Stimulated activated CD4-positive, alpha-beta T cell treated with anti-CD3 and anti-CD28 coated beads, Interleukin-2, amount 100 ng/mL, for 48 hours (primary cell): Measurements from ENCODE around the gene BRCA2.

Source experiments
- DNase-seq, 2 donors: peaks; one replicate each; pipeline ENCODE4 v3.0.0-alpha.2; 2020

Gene BRCA2

GRCh38 chr13:32315238-32316027 is at the start of gene BRCA2, which contains the start of gene ZAR1L:
Gene BRCA2, plus strand, starts transcription at chr13:32315508. Its CDS starts 953 bp downstream, at chr13:32316461.
Gene ZAR1L, minus strand, starts transcription at chr13:32315363. Its CDS starts 3,438 bp downstream, at chr13:32311925.
- peak; percentile 78 to 79 for DNase-seq

DNA sequence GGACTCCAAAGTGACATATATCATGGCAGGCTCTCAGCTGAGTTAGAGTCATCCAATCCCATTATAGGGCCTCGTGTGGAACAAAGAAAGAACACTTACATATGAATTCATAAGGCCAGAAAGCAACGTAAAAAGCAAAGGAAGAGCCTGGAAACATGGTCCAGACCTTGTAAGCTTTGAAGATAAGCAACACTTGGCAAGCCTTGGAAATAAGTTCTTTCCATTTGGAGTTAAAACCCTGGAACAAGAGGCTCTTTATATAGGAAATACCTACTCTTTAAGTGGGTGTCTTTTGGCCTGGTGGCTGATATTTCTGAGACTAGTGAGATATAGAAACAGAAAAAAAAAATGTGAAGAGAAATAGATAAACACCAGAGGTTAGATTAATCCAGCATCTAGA is 49.6 kb upstream of the BRCA2 start:
- no peak for DNase-seq

DNA sequence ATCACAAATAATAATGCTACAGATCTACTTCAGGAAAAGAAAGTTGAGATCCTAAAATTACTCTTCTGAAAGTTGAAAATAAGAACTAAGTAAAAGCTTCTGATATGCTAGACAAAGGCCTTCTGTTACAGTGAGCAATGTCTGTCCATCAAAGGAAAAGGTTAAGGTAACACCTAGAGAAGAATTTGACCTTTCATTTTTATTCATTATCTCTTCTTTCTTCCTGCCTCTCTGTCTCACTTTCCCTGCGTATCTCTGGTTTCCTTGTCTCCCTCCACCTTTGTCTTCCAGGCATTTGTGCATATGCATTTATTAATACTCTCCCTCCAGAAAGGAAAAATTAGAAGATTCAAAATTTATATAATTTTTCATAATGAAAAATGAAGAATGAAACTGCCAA is 49.2 kb upstream of the BRCA2 start:
- DNase-seq = no peak

DNA sequence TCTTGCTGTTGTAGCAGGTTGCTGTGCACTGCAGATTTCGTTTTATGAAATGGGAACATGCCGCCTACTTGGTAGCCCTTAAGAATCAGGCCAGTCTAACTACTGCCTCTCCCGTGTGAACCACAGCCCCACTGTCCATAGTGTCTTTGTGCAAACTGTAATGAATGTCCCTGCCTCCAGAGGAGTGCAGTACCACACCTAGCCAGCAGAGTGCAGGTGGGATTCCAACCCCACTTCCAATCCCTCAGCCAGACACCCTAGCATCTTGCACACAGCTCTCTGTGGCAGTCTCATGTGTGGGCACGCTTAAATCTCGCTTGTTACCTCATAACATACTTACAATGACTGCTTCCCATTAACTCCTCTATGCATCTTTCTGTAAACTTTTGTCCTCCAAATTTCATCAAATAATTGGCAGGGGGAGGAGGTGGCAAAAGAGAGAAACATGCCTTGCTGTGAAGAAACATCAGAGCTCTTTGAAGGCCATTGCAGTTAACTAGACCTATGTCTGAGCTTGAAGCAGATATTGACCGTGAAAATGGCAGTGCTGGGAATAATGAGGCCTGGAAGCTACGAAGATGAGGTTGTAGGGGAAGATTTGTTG is 47.4 kb upstream of the BRCA2 start:
- peak; percentile 43 to 47 for DNase-seq

DNA sequence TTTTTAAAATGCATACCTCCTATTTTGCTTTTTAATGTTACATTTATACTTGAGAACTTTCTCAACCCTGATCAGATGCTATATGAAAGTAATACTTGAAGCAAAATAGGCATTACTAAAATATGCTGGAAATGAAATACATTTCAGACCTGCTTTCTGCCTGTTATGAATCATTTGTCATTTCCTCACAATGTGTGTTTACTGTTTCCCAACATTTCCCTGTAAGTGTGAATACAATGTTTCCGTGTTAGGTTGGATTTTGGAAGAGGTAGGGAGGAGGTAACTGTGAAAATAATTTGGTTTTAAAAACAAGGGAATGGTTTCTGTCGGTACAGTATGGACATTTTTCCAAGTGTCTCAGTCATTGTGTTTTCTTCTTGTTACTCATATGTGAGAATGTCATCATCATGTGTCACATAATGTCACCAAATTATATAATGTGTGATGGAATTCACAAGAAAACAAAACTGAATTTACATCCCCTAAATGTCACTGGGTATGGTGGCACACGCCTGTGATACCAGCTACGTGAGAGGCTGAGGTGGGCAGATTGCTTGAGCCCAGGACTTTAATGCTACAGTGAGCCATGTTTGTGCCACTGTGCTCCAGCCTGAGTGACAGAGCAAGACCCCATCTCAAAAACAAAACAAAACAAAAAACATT is 43.2 kb upstream of the BRCA2 start:
- no peak for DNase-seq

DNA sequence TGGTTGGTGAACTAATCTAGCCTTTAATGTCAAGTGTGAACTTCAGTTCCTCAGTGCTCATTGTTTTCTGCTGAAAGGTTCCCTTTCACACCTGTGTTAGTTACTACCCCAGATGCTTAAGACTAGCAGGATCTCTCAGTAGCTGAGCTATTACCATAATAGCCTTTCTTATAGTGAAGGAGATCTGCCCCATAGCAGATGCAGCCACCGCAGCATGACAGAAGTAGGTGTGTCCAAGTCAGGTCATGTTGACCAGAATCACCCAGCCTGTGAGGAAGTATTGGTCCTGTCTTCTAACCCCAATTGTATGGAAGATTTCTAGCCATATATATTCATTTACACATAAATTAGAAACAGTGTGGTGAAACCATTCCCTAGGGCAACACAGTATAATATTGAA is 37.5 kb upstream of the BRCA2 start:
- no peak for DNase-seq

DNA sequence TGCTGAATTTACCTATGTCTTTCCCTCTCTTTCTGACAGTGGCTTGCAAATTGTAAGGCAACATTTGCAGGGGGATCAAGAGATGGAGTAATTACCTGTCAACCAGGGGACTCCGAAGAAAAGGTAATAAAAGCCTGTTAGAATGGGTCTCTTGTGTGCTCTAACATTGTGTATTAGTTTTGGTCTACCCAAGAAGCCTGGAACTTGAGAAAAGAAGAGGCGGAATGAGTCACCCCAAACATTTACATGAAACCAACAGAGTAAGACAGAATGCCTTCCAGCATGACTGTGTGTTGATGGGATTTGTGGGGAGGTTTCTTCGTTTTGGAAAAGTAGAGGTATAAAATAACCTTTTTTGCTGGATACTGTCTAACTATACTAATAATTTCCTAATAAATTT is 36.9 kb upstream of the BRCA2 start:
- DNase-seq = no peak

- DNase-seq = no peak
Measured at GRCh38 chr13:32281096-32281495, 34.2 kb upstream of the BRCA2 start.

GRCh38 chr13:32282096-32282711 is 33.1 kb upstream of the BRCA2 start:
- no peak for DNase-seq

GRCh38 chr13:32284927-32285632 is 30.2 kb upstream of the BRCA2 start:
- DNase-seq = no peak

GRCh38 chr13:32285633-32285965 is 29.7 kb upstream of the BRCA2 start:
- DNase-seq = no peak

DNA sequence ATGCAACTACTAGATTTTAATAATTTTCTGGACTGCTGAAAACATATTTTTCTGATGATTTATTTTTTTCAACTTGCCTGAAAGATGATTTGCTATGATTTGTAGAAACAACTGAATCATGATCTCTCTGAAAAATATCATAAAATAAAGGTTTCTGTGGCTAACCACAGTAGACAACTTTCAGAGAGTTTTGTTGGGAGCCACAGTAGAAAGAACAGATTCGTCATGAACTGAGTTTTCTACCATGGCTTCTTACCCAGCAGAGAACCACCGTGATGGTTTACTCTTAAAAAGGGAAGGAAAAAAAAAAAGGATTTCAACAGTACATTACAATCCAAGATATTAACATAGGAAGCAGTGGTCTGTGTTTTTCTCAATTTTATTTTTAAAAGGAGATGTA is 18.1 kb upstream of the BRCA2 start:
- DNase-seq = no peak

GRCh38 chr13:32298695-32299094 is 16.6 kb upstream of the BRCA2 start:
- DNase-seq = no peak

DNA sequence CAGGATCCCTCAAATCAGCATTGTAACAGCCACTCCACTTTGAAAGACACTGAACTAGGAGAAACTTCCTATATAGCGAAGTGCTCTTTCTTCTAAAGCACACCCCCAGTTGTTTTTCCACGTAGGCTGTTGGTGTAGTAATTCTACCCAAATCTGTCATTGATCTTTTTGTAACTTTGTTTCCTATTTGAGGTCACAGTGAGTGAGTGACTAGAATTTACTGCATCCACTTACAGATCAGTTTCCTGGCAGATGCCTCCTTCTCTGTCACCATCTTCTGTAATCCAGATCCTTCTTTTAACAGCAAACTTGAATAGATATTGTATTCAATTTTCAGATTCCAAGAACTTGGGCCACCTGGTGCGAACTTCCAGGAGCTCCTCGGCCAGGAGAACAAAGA is 15.4 kb upstream of the BRCA2 start:
- DNase-seq = no peak

GRCh38 chr13:32300406-32300805 is 14.9 kb upstream of the BRCA2 start:
- no peak for DNase-seq

GRCh38 chr13:32300920-32301319 is 14.4 kb upstream of the BRCA2 start:
- no peak for DNase-seq

GRCh38 chr13:32302461-32302860 is 12.8 kb upstream of the BRCA2 start:
- no peak for DNase-seq

DNA sequence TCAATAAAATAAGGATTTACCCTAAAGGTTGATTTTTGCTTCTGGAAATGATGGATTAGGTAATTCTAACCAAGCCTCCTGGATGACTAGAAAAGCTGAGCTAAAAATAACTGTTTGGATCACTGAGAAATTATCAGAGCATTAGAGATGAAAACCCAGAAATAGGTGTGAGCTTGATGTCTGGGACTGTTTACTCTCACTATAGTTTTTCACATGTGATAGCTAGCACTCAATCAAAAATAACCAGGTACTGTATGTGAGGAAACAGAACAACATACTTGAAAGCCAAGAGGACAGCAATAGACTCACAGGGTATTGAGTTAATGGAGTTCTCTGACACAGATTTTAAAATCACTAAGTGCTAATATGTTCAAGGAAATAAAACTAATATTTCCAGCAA is 9.7 kb upstream of the BRCA2 start:
- no peak for DNase-seq

DNA sequence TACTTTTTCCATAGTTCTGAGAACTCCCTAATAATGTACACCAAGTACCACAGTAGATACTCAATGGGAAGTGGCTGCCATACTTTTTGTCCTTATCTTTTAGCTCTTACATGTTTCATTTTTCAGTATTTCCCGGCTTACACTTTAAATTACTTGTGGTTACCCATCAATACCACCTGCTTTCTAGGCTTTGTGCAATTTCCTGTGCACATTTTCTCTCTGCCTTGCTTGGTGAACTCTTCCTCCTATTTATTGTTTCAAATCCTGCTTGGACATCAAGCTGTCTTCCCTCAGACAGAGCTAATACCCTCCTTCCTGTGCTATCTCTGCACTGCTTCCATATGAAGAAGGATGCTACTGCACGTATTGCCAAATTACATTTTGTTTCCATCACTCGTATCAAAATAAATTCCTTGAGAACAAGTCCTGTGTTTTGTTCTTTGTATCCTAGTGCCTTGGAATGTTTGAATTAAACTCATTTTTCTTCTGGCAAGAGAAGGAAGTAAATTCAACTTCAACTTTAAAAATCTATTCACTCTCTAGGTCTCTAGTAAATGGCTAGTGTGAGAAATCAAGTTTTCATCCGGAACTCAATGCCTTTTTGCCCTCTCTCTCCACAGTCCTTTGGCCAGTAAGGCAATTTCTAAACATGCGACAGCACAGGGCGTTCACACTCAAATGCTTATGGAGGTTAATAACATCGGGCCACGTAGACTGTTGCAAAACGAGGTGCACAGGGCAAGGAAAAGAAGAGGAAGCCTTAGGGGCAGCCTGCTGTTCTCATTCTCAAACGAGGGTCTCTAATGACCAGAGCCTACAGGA is 5.8 kb upstream of the BRCA2 start:
- DNase-seq = no peak

- no peak for DNase-seq
Measured at GRCh38 chr13:32310134-32310706, 5.1 kb upstream of the BRCA2 start.

GRCh38 chr13:32311188-32311897 is 4.0 kb upstream of the BRCA2 start:
- DNase-seq = no peak
